GM23248 (cell line): ENCODE measurements around the gene ARMC12. TPM values are rescaled to one million over a fixed set of nuclear protein-coding genes. Genes with fewer than 3 reads are reported as not detected.

ENCODE experiments used
- DNase-seq: peaks from one replicate; pipeline ENCODE4 v3.0.0-alpha.2; 2015
- H2AFZ ChIP-seq: fragments of 200-600 bp; sonication (generic); 2 replicates; pipeline ENCODE4 v1.6.1; 2016; ENCODE audit warnings: antibody characterized with exemption
- H3F3A ChIP-seq: fragments of 200-600 bp; sonication (generic); 2 replicates; pipeline ENCODE4 v1.6.1; 2016; ENCODE audit warnings: mild to moderate bottlenecking, antibody characterized with exemption, mixed run types; ENCODE audit not compliant: insufficient read depth
- H3K27ac ChIP-seq: fragments of 200-600 bp; sonication (generic); 2 replicates; pipeline ENCODE4 v1.5.1; 2016; ENCODE audit warnings: mild to moderate bottlenecking
- H3K27me3 ChIP-seq: fragments of 200-600 bp; sonication (generic); replicated peaks from 2 replicates; pipeline ENCODE4 v1.6.1; 2016; ENCODE audit warnings: mild to moderate bottlenecking; ENCODE audit not compliant: insufficient read depth
- H3K36me3 ChIP-seq: fragments of 200-600 bp; sonication (generic); 2 replicates; pipeline ENCODE4 v1.6.1; 2016; ENCODE audit warnings: low read depth, mild to moderate bottlenecking
- H3K4me1 ChIP-seq: fragments of 200-600 bp; sonication (generic); 2 replicates; pipeline ENCODE4 v1.6.1; 2016; ENCODE audit warnings: mild to moderate bottlenecking; ENCODE audit not compliant: insufficient read depth
- H3K4me2 ChIP-seq: fragments of 200-600 bp; sonication (generic); one replicate; pipeline ENCODE4 v1.6.1; 2016; ENCODE audit warnings: mild to moderate bottlenecking; ENCODE audit not compliant: unreplicated experiment
- H3K4me3 ChIP-seq: fragments of 200-600 bp; sonication (generic); 2 replicates; pipeline ENCODE4 v1.5.1; 2016; ENCODE audit warnings: mild to moderate bottlenecking
- H3K79me2 ChIP-seq: fragments of 200-600 bp; sonication (generic); 2 replicates; pipeline ENCODE4 v1.6.1; 2016; ENCODE audit warnings: mild to moderate bottlenecking; ENCODE audit not compliant: insufficient read depth
- H3K9ac ChIP-seq: fragments of 200-600 bp; sonication (generic); 2 replicates; pipeline ENCODE4 v1.6.1; 2016; ENCODE audit warnings: mild to moderate bottlenecking
- H3K9me2 ChIP-seq: fragments of 200-600 bp; sonication (generic); 2 replicates; pipeline ENCODE4 v1.6.1; 2016; ENCODE audit warnings: mixed run types, mild to moderate bottlenecking, moderate library complexity; ENCODE audit not compliant: insufficient read depth
- H3K9me3 ChIP-seq: fragments of 200-600 bp; sonication (generic); one replicate; pipeline ENCODE4 v1.6.1; 2017; ENCODE audit warnings: low read depth
- H4K20me1 ChIP-seq: fragments of 200-600 bp; sonication (generic); 2 replicates; pipeline ENCODE4 v1.6.0; 2016; ENCODE audit not compliant: insufficient read depth
- EZH2 ChIP-seq: fragments of 200-600 bp; sonication (generic); IDR thresholded peaks from 2 replicates; pipeline ENCODE4 v1.6.1; 2018; ENCODE audit warnings: antibody characterized with exemption, mild to moderate bottlenecking; ENCODE audit not compliant: insufficient read depth, poor library complexity, severe bottlenecking
- EZH2phosphoT487 ChIP-seq: fragments of 200-600 bp; sonication (generic); IDR thresholded peaks from 2 replicates; pipeline ENCODE4 v1.6.1; 2018; ENCODE audit warnings: antibody characterized with exemption, moderate library complexity, mild to moderate bottlenecking, low read depth; ENCODE audit not compliant: insufficient read depth
- WGBS, 2 experiments: methylation state at CpG; one replicate each; pipeline ENCODE4 v1.1.6; 2015 to 2017; ENCODE audit warnings: low lambda C conversion rate in 2 of 2, low coverage in 1 of 2; ENCODE audit errors: missing lambda C conversion rate in 2 of 2; 5-methylcytosine and 5-hydroxymethylcytosine counted together
- in situ Hi-C: fragments of 300-500 bp; cut with MboI; formaldehyde crosslinking; loops from 2 replicates; pipeline ENCODE4 v1.15.0; 2020
- polyA plus RNA-seq: library from polyadenylated mRNA; unstranded; fragments of >200 nt; fragmentation: Nextera tagmentation; extraction: Ambion mirVana; gene quantifications from 2 replicates; pipeline ENCODE4 v1.2.1, GENCODE V29; 2016
- total RNA-seq: library from RNA; depleted of rRNA; stranded (reverse); fragments of >200 nt; shearing (Covaris generic); gene quantifications from 2 replicates; pipeline ENCODE4 v1.2.3, GENCODE V29; 2014

Gene ARMC12
- total and polyA plus RNA-seq, 2 experiments from 2014 or later = 0.26 TPM; not detected in 1

GRCh38 chr6:35790683-35791082, 53.9 kb downstream of the ARMC12 start:
- H3F3A ChIP-seq = no peaks in the 10 kb centered on the region
- no peak overlapping the region for H3K9ac ChIP-seq
- no peaks in the 10 kb centered on the region for H3K9me3 ChIP-seq
- no peak overlapping the region for H3K27ac ChIP-seq
- H3K9me2 ChIP-seq = no peaks in the 10 kb centered on the region
- H3K4me2 ChIP-seq = no peak overlapping the region
- DNase-seq = no peak
- 56 to 62% methylated on average over 5 of the region's 5 CpGs for WGBS, 2 experiments
- H4K20me1 ChIP-seq = no peaks in the 10 kb centered on the region
- H3K36me3 ChIP-seq = no peaks in the 10 kb centered on the region
- no peak overlapping the region for H3K4me3 ChIP-seq
- no peaks in the 10 kb centered on the region for H3K4me1 ChIP-seq
- no peaks in the 10 kb centered on the region for H3K79me2 ChIP-seq
- in situ Hi-C loops = no loop called here
- no peak overlapping the region for H2AFZ ChIP-seq
- peaks cover 63% of the 10 kb centered on the region for H3K27me3 ChIP-seq
- TF ChIP-seq EZH2 (no peak), EZH2phosphoT487 (no peak)

GRCh38 chr6:35794536-35795452, 58.0 kb downstream of the ARMC12 start:
- DNase-seq = no peak
- H3K9me3 ChIP-seq = no peaks in the 10 kb centered on the region
- no peak overlapping the region for H3K4me2 ChIP-seq
- WGBS, 2 experiments = 76 to 77% methylated on average over 17 of the region's 17 CpGs
- H3F3A ChIP-seq = no peaks in the 10 kb centered on the region
- no peaks in the 10 kb centered on the region for H4K20me1 ChIP-seq
- H3K9me2 ChIP-seq = no peaks in the 10 kb centered on the region
- H3K9ac ChIP-seq = no peak overlapping the region
- H3K4me1 ChIP-seq = no peaks in the 10 kb centered on the region
- no peaks in the 10 kb centered on the region for H3K36me3 ChIP-seq
- TF ChIP-seq EZH2 (no peak), EZH2phosphoT487 (no peak)
- H3K4me3 ChIP-seq = no peak overlapping the region
- no peak overlapping the region for H2AFZ ChIP-seq
- H3K27me3 ChIP-seq = peaks cover 42% of the 10 kb centered on the region
- in situ Hi-C loops = no loop called here
- H3K79me2 ChIP-seq = no peaks in the 10 kb centered on the region
- H3K27ac ChIP-seq = no peak overlapping the region

GRCh38 chr6:35795453-35796071, 58.7 kb downstream of the ARMC12 start:
- in situ Hi-C loops = no loop called here
- TF ChIP-seq EZH2phosphoT487 = no peak
- TF ChIP-seq EZH2 = no peak
- Histone ChIP-seq H2AFZ (no peak overlapping the region), H3K27me3 (peaks cover 35% of the 10 kb centered on the region; the same call in 1 of the 2 replicates), H3K9me3 (no peaks in the 10 kb centered on the region), H3K9me2 (no peaks in the 10 kb centered on the region), H3K36me3 (no peaks in the 10 kb centered on the region), H3K79me2 (no peaks in the 10 kb centered on the region), H3K4me2 (no peak overlapping the region), H4K20me1 (no peaks in the 10 kb centered on the region), H3K27ac (no peak overlapping the region), H3K4me3 (no peak overlapping the region), H3K9ac (no peak overlapping the region), H3F3A (no peaks in the 10 kb centered on the region), H3K4me1 (no peaks in the 10 kb centered on the region)
- 69 to 70% methylated on average over 11 of the region's 11 CpGs for WGBS, 2 experiments
- no peak for DNase-seq

GRCh38 chr6:35796236-35796635, 59.4 kb downstream of the ARMC12 start:
- Histone ChIP-seq H4K20me1 (no peaks in the 10 kb centered on the region), H3K27me3 (peaks cover 29% of the 10 kb centered on the region; the same call in 1 of the 2 replicates), H3K79me2 (no peaks in the 10 kb centered on the region), H3K9me2 (no peaks in the 10 kb centered on the region), H3K4me1 (no peaks in the 10 kb centered on the region), H3K36me3 (no peaks in the 10 kb centered on the region), H2AFZ (no peak overlapping the region), H3K4me2 (no peak overlapping the region), H3K9ac (no peak overlapping the region), H3F3A (no peaks in the 10 kb centered on the region), H3K27ac (no peak overlapping the region), H3K9me3 (no peaks in the 10 kb centered on the region), H3K4me3 (no peak overlapping the region)
- no peak for DNase-seq
- in situ Hi-C loops = no loop called here
- TF ChIP-seq EZH2phosphoT487 (no peak), EZH2 (no peak)
- 65 to 69% methylated on average over 4 of the region's 4 CpGs for WGBS, 2 experiments
